Mesenchymal stem cell (in vitro differentiated cells and primary cell): ENCODE measurements around the gene UBAC2.

Source experiments
- DNase-seq: peaks from one replicate; pipeline ENCODE4 v3.0.0-alpha.2; 2013
- H2AFZ ChIP-seq: one replicate; pipeline ENCODE4 v1.6.1; 2013; ENCODE audit warnings: low read depth, mild to moderate bottlenecking, control low read depth, inconsistent platforms, low read length, moderate library complexity
- H2AK5ac ChIP-seq: 2 replicates; pipeline ENCODE4 v1.6.1; 2013; ENCODE audit warnings: low read length, moderate library complexity, mild to moderate bottlenecking, inconsistent platforms; ENCODE audit not compliant: severe bottlenecking
- H2BK120ac ChIP-seq: one replicate; pipeline ENCODE4 v1.6.1; 2013; ENCODE audit warnings: low read depth, mild to moderate bottlenecking, inconsistent platforms, low read length, moderate library complexity
- H2BK12ac ChIP-seq, 2 experiments: one replicate each; pipeline ENCODE4 v1.6.1; 2013; ENCODE audit warnings: inconsistent platforms in 2 of 2, low read length in 2 of 2, mild to moderate bottlenecking in 2 of 2, moderate library complexity in 2 of 2, control low read depth in 1 of 2
- H2BK15ac ChIP-seq: one replicate; pipeline ENCODE4 v1.6.1; 2013; ENCODE audit warnings: mild to moderate bottlenecking, low read depth, inconsistent platforms; ENCODE audit not compliant: poor library complexity, severe bottlenecking
- H2BK5ac ChIP-seq: 2 replicates; pipeline ENCODE4 v1.6.1; 2013; ENCODE audit warnings: low read depth, mild to moderate bottlenecking, low read length, control low read depth, inconsistent platforms; ENCODE audit not compliant: poor library complexity, severe bottlenecking
- H3K14ac ChIP-seq, 2 experiments: one replicate each; pipeline ENCODE4 v1.6.1; 2013; ENCODE audit warnings: inconsistent platforms in 2 of 2, low read length in 2 of 2, control low read depth in 1 of 2, mild to moderate bottlenecking in 1 of 2, moderate library complexity in 1 of 2
- H3K18ac ChIP-seq, 2 experiments: one replicate each; pipeline ENCODE4 v1.6.1; 2013; ENCODE audit warnings: inconsistent platforms in 2 of 2, low read length in 2 of 2, control low read depth in 1 of 2, low read depth in 1 of 2, mild to moderate bottlenecking in 1 of 2
- H3K23ac ChIP-seq, 2 experiments: one replicate each; pipeline ENCODE4 v1.6.1; 2013; ENCODE audit warnings: inconsistent platforms in 2 of 2, low read length in 2 of 2, mild to moderate bottlenecking in 2 of 2, moderate library complexity in 2 of 2, control low read depth in 1 of 2
- H3K27ac ChIP-seq: 2 replicates; pipeline ENCODE4 v1.5.1; 2013; ENCODE audit warnings: mild to moderate bottlenecking, moderate library complexity, low read length, control low read depth, inconsistent platforms; ENCODE audit not compliant: poor library complexity, severe bottlenecking
- H3K27me3 ChIP-seq, 2 experiments: 2 replicates each; pipeline versions ENCODE4 v1.6.1 to v1.7.0; 2013; ENCODE audit warnings: low read length in 2 of 2, mild to moderate bottlenecking in 2 of 2, moderate library complexity in 2 of 2, control low read depth in 1 of 2, inconsistent platforms in 1 of 2; ENCODE audit not compliant: control insufficient read depth in 1 of 2, insufficient read depth in 1 of 2
- H3K36me3 ChIP-seq, 2 experiments: 2 replicates each; pipeline versions ENCODE4 v1.6.1 to v1.7.0; 2013; ENCODE audit warnings: low read length in 2 of 2, control low read depth in 1 of 2, inconsistent platforms in 1 of 2, low read depth in 1 of 2, mild to moderate bottlenecking in 1 of 2; ENCODE audit not compliant: insufficient read depth in 2 of 2, control insufficient read depth in 1 of 2
- H3K4ac ChIP-seq, 2 experiments: one replicate each; pipeline ENCODE4 v1.6.1; 2013; ENCODE audit warnings: inconsistent platforms in 2 of 2, low read length in 2 of 2, mild to moderate bottlenecking in 2 of 2, moderate library complexity in 2 of 2, control low read depth in 1 of 2, low read depth in 1 of 2
- H3K4me1 ChIP-seq: 2 replicates; pipeline ENCODE4 v1.6.1; 2013; ENCODE audit warnings: low read depth, low read length, control low read depth; ENCODE audit not compliant: control insufficient read depth, insufficient read depth
- H3K4me2 ChIP-seq: 2 replicates; pipeline ENCODE4 v1.6.1; 2013; ENCODE audit warnings: low read length, mild to moderate bottlenecking, inconsistent platforms; ENCODE audit not compliant: poor library complexity, severe bottlenecking
- H3K4me3 ChIP-seq, 2 experiments: 2 replicates each; pipeline versions ENCODE4 v1.5.1 to v1.7.0; 2013; ENCODE audit warnings: low read length in 2 of 2, mild to moderate bottlenecking in 2 of 2, control low read depth in 1 of 2, low read depth in 1 of 2; ENCODE audit not compliant: insufficient read depth in 1 of 2
- H3K79me1 ChIP-seq: replicated peaks from 2 replicates; pipeline ENCODE4 v1.6.1; 2013; ENCODE audit warnings: mild to moderate bottlenecking, control low read depth, low read length, inconsistent platforms; ENCODE audit not compliant: poor library complexity, severe bottlenecking
- H3K9ac ChIP-seq: 2 replicates; pipeline ENCODE4 v1.7.0; 2013; ENCODE audit warnings: mild to moderate bottlenecking, low read length, moderate library complexity
- H3K9me3 ChIP-seq: 2 replicates; pipeline ENCODE4 v1.7.0; 2013; ENCODE audit warnings: mild to moderate bottlenecking, low read length; ENCODE audit not compliant: control insufficient read depth
- H4K8ac ChIP-seq: one replicate; pipeline ENCODE4 v1.6.1; 2013; ENCODE audit warnings: inconsistent platforms, mild to moderate bottlenecking, low read length, moderate library complexity
- H4K91ac ChIP-seq: one replicate; pipeline ENCODE4 v1.6.1; 2013; ENCODE audit warnings: mild to moderate bottlenecking, low read length, inconsistent platforms
- WGBS: methylation state at CpG from one replicate; pipeline ENCODE4 v1.1.7; 2013; ENCODE audit warnings: mixed read lengths; 5-methylcytosine and 5-hydroxymethylcytosine counted together

The UBAC2 gene

DNA sequence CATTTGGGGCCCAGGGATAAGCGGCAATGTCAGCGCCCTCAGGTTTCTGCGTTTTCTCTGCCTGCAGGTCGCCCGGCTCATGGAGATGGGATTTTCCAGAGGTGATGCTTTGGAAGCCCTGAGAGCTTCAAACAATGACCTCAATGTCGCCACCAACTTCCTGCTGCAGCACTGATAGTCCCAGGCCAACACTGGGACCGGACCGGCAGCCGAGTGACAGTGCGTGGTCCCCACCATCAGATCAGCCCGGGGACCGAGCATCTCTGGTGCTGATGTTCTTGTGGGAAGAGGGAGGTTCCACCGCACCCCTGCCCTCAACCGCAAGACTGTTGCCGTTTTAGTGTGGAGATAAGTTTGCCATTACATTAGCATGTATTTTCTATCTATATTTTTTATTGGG lies 184.5 kb downstream of the UBAC2 start:
- no peak overlapping the region for H3K18ac ChIP-seq
- no peak overlapping the region for H3K4me3 ChIP-seq
- H4K8ac ChIP-seq = no peak overlapping the region
- H2AFZ ChIP-seq = no peak overlapping the region
- no peak overlapping the region for H3K9ac ChIP-seq
- H3K27ac ChIP-seq = no peak overlapping the region
- no peak overlapping the region for H2BK120ac ChIP-seq
- no peak overlapping the region for H3K4ac ChIP-seq
- peaks cover 26 to 36% of the 10 kb centered on the region in 2 experiments for H3K36me3 ChIP-seq
- no peak overlapping the region for H2BK5ac ChIP-seq
- no peak overlapping the region for H3K4me2 ChIP-seq
- peaks cover 3% of the 10 kb centered on the region for H3K4me1 ChIP-seq
- no peak overlapping the region for H2BK15ac ChIP-seq
- no peak overlapping the region for H2BK12ac ChIP-seq
- no peak overlapping the region for H4K91ac ChIP-seq
- no peak for DNase-seq
- 97% methylated on average over 12 of the region's 15 CpGs for WGBS
- no peaks in the 10 kb centered on the region for H3K27me3 ChIP-seq
- no peaks in the 10 kb centered on the region for H3K79me1 ChIP-seq
- no peak overlapping the region for H2AK5ac ChIP-seq
- no peak overlapping the region for H3K14ac ChIP-seq
- H3K9me3 ChIP-seq = no peaks in the 10 kb centered on the region
- H3K23ac ChIP-seq = no peak overlapping the region

DNA sequence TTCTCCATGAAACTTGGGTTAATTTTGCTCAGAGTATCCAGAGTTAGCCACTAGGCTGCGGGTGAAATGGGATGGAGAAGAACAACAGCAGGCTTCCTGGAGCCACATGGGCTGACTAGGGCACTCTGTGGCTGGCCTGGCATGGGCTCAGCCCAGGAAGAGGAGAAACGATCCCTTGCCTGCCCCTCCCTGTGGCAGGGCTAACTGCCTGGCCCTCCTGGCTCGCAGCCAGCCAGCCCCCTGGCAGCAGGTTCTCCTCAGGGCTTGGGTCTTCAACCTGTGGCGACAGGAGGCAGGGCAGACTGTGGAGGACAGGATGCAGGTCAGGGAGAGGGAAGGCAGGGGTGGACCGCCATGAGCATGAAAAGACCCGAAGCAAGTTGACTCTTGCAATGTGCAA lies 185.3 kb downstream of the UBAC2 start:
- no peak overlapping the region for H3K4me3 ChIP-seq
- no peak for DNase-seq
- H2AK5ac ChIP-seq = no peak overlapping the region
- 94% methylated on average over 6 of the region's 6 CpGs for WGBS
- no peaks in the 10 kb centered on the region for H3K27me3 ChIP-seq
- no peak overlapping the region for H2BK12ac ChIP-seq
- H3K4ac ChIP-seq = no peak overlapping the region
- no peak overlapping the region for H3K23ac ChIP-seq
- H3K27ac ChIP-seq = no peak overlapping the region
- no peak overlapping the region for H4K8ac ChIP-seq
- no peak overlapping the region for H3K4me2 ChIP-seq
- H3K36me3 ChIP-seq = peaks cover 20 to 33% of the 10 kb centered on the region in 2 experiments
- peak overlapping the region in 1 of 2 experiments; percentile 50 for H3K14ac ChIP-seq
- no peak overlapping the region for H3K18ac ChIP-seq
- H3K4me1 ChIP-seq = peaks cover 3% of the 10 kb centered on the region
- H2BK120ac ChIP-seq = no peak overlapping the region
- H3K79me1 ChIP-seq = no peaks in the 10 kb centered on the region
- H3K9ac ChIP-seq = no peak overlapping the region
- H4K91ac ChIP-seq = no peak overlapping the region
- H2AFZ ChIP-seq = no peak overlapping the region
- H2BK15ac ChIP-seq = no peak overlapping the region
- H3K9me3 ChIP-seq = no peaks in the 10 kb centered on the region
- H2BK5ac ChIP-seq = no peak overlapping the region

GRCh38 chr13:99386495-99386894 lies 185.8 kb downstream of the UBAC2 start:
- Histone ChIP-seq H4K91ac (no peak overlapping the region), H3K4ac (no peak overlapping the region), H2BK120ac (no peak overlapping the region), H3K18ac (no peak overlapping the region), H4K8ac (no peak overlapping the region), H2BK12ac (no peak overlapping the region), H3K4me2 (no peak overlapping the region), H3K27ac (no peak overlapping the region), H2AK5ac (no peak overlapping the region), H3K27me3 (no peaks in the 10 kb centered on the region), H3K36me3 (peaks cover 20 to 28% of the 10 kb centered on the region in 2 experiments), H2BK5ac (no peak overlapping the region), H2AFZ (no peak overlapping the region), H2BK15ac (no peak overlapping the region), H3K14ac (no peak overlapping the region), H3K9ac (no peak overlapping the region), H3K79me1 (no peaks in the 10 kb centered on the region), H3K23ac (no peak overlapping the region), H3K9me3 (no peaks in the 10 kb centered on the region), H3K4me3 (no peak overlapping the region), H3K4me1 (peaks cover 3% of the 10 kb centered on the region)
- WGBS = 85% methylated on average over 10 of the region's 10 CpGs
- no peak for DNase-seq

DNA sequence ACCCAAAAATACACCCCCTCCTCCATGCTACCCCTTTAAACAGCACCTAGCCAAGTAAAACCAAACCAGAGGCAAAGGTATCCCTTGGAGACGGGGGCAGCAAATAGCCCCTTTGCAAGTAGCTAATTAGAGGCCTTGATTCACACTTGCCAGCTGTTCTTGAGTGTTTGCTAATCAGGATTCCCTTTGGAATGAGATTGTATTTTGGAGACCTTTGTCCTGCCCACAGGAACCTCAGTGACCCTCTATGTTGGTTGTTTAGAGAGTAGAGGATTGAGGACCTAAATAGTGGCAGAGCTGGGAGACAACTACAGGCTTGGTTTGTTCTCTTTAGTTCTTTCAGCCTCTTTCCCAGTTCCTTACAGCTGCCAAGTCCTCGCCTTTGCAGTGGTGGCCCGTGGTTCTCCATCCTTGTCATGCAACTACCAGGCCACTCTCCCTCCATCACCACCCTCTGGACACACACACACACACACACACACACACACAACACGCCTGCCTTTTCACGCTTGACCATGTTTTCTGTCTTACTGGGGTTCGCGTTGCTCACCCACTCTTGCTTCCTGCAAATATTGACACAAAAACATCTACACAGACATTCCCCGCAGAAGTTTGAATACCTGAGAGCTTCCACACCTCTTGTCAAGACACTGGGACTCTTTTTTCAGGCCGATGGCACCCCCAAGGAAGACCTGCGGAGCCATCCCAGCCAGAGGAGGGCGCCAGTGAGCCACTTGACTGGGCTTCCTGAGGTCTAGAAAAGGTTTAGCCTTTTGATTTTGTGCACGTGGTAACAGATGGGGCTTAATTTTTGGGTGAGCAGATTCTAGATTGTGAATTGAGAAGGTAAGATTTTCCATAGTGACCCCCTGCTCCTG lies 186.5 kb downstream of the UBAC2 start:
- H3K9me3 ChIP-seq = no peaks in the 10 kb centered on the region
- no peaks in the 10 kb centered on the region for H3K27me3 ChIP-seq
- H2BK12ac ChIP-seq = no peak overlapping the region
- WGBS = 62% methylated on average over 12 of the region's 12 CpGs
- peaks cover 20 to 28% of the 10 kb centered on the region in 2 experiments for H3K36me3 ChIP-seq
- no peak overlapping the region for H3K18ac ChIP-seq
- DNase-seq = no peak
- H3K14ac ChIP-seq = no peak overlapping the region
- H2BK120ac ChIP-seq = no peak overlapping the region
- H3K4me3 ChIP-seq = no peak overlapping the region
- H3K9ac ChIP-seq = no peak overlapping the region
- no peak overlapping the region for H2AK5ac ChIP-seq
- no peak overlapping the region for H2BK5ac ChIP-seq
- no peak overlapping the region for H2BK15ac ChIP-seq
- H3K4me1 ChIP-seq = peaks cover 3% of the 10 kb centered on the region
- H4K8ac ChIP-seq = no peak overlapping the region
- H3K4ac ChIP-seq = no peak overlapping the region
- H3K4me2 ChIP-seq = no peak overlapping the region
- H3K27ac ChIP-seq = no peak overlapping the region
- no peak overlapping the region for H3K23ac ChIP-seq
- no peaks in the 10 kb centered on the region for H3K79me1 ChIP-seq
- H4K91ac ChIP-seq = no peak overlapping the region
- no peak overlapping the region for H2AFZ ChIP-seq
